Stomach (tissue), 9 donors: Measurements from ENCODE around the gene CCDC167. TPM values are rescaled to one million over a fixed set of nuclear protein-coding genes. Genes with fewer than 3 reads are reported as not detected.
A peak's percentile ranks its signal among the peaks of the same experiment; 100 is the strongest.

Experiments used
- DNase-seq, 2 donors: peaks; one replicate each; pipeline versions ENCODE4 v3.0.0 to v3.0.0-alpha.2; 2013 to 2019
- H3K27ac ChIP-seq, 5 donors: fragments of 200-600 bp in 4 of 5; sonication (generic) in 4 of 5; one replicate each; pipeline ENCODE4 v1.5.1; 2013 to 2019; ENCODE audit warnings: mild to moderate bottlenecking in 1 of 5, moderate library complexity in 1 of 5
- H3K27me3 ChIP-seq, 3 donors: fragments of 200-600 bp; sonication (generic); one replicate each; pipeline ENCODE4 v1.5.1; 2017 to 2019; ENCODE audit warnings: mixed run types in 1 of 3
- H3K36me3 ChIP-seq, 4 donors: fragments of 200-600 bp; sonication (generic); 1 replicate in 3 of 4; 2 replicates in 1 of 4; pipeline ENCODE4 v1.5.1; 2016 to 2019
- H3K4me1 ChIP-seq, 4 donors: fragments of 200-600 bp; sonication (generic); one replicate each; pipeline ENCODE4 v1.5.1; 2016 to 2019
- H3K4me3 ChIP-seq, 4 donors: fragments of 200-600 bp; sonication (generic) in 3 of 4; one replicate each; pipeline ENCODE4 v1.5.1; 2016 to 2019; ENCODE audit warnings: mild to moderate bottlenecking in 1 of 4
- H3K9me3 ChIP-seq, 4 donors: fragments of 200-600 bp; sonication (generic); one replicate each; pipeline ENCODE4 v1.5.1; 2016 to 2019
- EP300 ChIP-seq: sonication (generic); formaldehyde crosslinking; IDR thresholded peaks from one replicate; pipeline ENCODE4 v1.6.1; 2017; ENCODE audit warnings: antibody characterized with exemption
- POLR2A ChIP-seq, 4 donors: fragments of 450-650 bp; IDR thresholded peaks; one replicate each; pipeline ENCODE4 v1.6.1; 2016; ENCODE audit warnings: antibody characterized with exemption in 4 of 4, control low read depth in 2 of 4, mild to moderate bottlenecking in 1 of 4, moderate library complexity in 1 of 4
- POLR2AphosphoS5 ChIP-seq, 3 donors: sonication (generic); formaldehyde crosslinking; IDR thresholded peaks; one replicate each; pipeline ENCODE4 v1.6.1; 2016; ENCODE audit warnings: antibody characterized with exemption in 3 of 3
- WGBS, 5 donors: extraction: QIAGEN DNeasy Blood & Tissue Kit in 3 of 5; methylation state at CpG; one replicate each; pipeline versions ENCODE4 v1.1.5 to v1.1.7; 2013 to 2018; 5-methylcytosine and 5-hydroxymethylcytosine counted together
- intact Hi-C: fragments of 100-400 bp; cut with DNase I; formaldehyde crosslinking; loops from one replicate; pipeline ENCODE4 v1.15.1; 2023; ENCODE audit warnings: low total_unique reads
- polyA plus RNA-seq, 3 donors: library from polyadenylated mRNA; stranded (reverse); fragments of 200-250 nt; gene quantifications; one replicate each; pipeline ENCODE4 v1.2.3, GENCODE V29; 2013
- total RNA-seq, 5 donors: library from RNA; depleted of rRNA; stranded (reverse); fragments of >200 nt; gene quantifications; one replicate each; pipeline versions ENCODE4 v1.1.0 to v1.2.3, GENCODE V29; 2014 to 2016
- TF ChIP-seq, protein P1 (sequence below), 7 experiments: fragments of 450-650 bp in 4 of 7; fragments of 200-600 bp in 3 of 7; sonication (generic) in 3 of 7; IDR thresholded peaks; one replicate each; pipeline ENCODE4 v1.5.1; 2016 to 2019; ENCODE audit warnings: antibody characterized with exemption in 7 of 7, control low read depth in 2 of 7, mild to moderate bottlenecking in 1 of 7
- donor health status: healthy with polysubstance abuse.
- donor health status: Bipolar disorder and iron deficiency.
- donor health status: healthy.

CCDC167 gene
- total and polyA plus RNA-seq, 8 donors: 4.2 to 47.8 (median 42.5) TPM; not detected in 1

DNA sequence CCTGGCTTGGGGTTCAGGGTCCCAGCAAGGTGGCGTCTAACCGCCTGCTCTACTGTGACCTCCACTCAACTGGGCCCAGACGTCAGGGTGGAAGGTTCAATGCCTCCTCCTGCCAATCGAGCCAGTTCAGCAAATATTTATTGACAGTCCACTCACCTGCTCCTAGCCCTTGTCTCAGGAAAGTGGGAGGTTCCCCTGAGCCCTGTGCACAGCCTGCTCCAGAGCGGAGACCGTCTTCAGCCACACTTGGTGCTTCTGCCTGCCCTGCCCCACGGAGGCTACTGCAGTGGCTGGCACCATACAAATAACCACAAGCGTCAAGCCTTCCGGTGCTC is 6.1 kb downstream of the CCDC167 start:
- intact Hi-C loops: no loop called here
- no peak for DNase-seq
- H3K4me3 ChIP-seq: no peak overlapping the region
- H3K9me3 ChIP-seq: no peaks in the 10 kb centered on the region
- H3K27ac ChIP-seq: no peak overlapping the region
- WGBS, 5 donors: 59 to 80% (median 72%) methylated on average over 5 to 9 of the region's 9 CpGs
- H3K4me1 ChIP-seq: peaks cover 3 to 47% (median 15%) of the 10 kb centered on the region in 4 donors
- TF ChIP-seq EP300 (no peak), POLR2A (IDR thresholded peaks at IDR 0.05) (no peak), POLR2AphosphoS5 (IDR thresholded peaks at IDR 0.05) (no peak)
- TF ChIP-seq, protein P1, sequence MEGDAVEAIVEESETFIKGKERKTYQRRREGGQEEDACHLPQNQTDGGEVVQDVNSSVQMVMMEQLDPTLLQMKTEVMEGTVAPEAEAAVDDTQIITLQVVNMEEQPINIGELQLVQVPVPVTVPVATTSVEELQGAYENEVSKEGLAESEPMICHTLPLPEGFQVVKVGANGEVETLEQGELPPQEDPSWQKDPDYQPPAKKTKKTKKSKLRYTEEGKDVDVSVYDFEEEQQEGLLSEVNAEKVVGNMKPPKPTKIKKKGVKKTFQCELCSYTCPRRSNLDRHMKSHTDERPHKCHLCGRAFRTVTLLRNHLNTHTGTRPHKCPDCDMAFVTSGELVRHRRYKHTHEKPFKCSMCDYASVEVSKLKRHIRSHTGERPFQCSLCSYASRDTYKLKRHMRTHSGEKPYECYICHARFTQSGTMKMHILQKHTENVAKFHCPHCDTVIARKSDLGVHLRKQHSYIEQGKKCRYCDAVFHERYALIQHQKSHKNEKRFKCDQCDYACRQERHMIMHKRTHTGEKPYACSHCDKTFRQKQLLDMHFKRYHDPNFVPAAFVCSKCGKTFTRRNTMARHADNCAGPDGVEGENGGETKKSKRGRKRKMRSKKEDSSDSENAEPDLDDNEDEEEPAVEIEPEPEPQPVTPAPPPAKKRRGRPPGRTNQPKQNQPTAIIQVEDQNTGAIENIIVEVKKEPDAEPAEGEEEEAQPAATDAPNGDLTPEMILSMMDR (IDR thresholded peaks at IDR 0.05): no peak
- H3K36me3 ChIP-seq: no peaks in the 10 kb centered on the region
- H3K27me3 ChIP-seq: no peaks in the 10 kb centered on the region

DNA sequence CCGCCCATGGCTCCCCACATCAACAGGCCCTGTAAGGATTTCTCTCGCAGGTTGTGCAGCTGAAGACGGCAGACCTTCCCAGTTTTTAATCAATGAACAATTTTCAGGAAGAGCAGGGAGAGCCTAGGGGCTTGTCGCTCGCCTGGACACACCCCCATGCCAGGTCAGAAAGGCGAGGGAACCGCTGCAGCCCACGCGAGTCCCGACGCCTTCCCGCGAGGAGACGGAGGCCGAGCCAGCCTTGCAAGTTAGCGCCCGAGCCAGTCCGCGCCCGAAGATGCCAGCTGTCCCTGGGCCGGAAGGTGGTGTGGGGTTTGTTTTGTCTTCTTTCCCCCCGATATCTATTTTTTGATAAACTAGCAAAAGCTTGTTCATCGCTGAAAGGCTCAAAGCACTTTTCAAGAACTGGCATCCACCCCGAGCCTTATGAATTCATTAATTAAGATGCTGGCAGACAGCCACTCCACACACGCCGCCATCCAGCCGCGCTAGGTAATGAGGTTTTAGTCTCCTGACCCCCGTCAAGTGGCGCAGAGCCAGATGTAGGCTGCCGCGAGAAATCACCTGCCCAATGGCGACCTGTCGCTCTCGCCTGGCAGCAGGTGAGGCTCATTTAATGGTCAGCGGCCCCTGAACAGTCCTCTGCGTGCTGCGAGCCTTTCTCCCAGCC is 6.6 kb downstream of the CCDC167 start:
- DNase-seq: peak; percentile 42 to 56
- no peaks in the 10 kb centered on the region for H3K9me3 ChIP-seq
- WGBS, 5 donors: 58 to 81% (median 74%) methylated on average over 36 to 38 of the region's 38 CpGs
- peaks cover 0 to 3% (median 1%) of the 10 kb centered on the region in 4 donors for H3K36me3 ChIP-seq
- H3K4me1 ChIP-seq: peaks cover 2 to 44% (median 12%) of the 10 kb centered on the region in 4 donors
- H3K27me3 ChIP-seq: no peaks in the 10 kb centered on the region
- H3K4me3 ChIP-seq: no peak overlapping the region
- intact Hi-C loops: no loop called here
- H3K27ac ChIP-seq: no peak overlapping the region
- TF ChIP-seq POLR2A (IDR thresholded peaks at IDR 0.05): no peak
- TF ChIP-seq, protein P1 (IDR thresholded peaks at IDR 0.05): no peak
- TF ChIP-seq POLR2AphosphoS5 (IDR thresholded peaks at IDR 0.05): no peak
- no peak for TF ChIP-seq EP300

DNA sequence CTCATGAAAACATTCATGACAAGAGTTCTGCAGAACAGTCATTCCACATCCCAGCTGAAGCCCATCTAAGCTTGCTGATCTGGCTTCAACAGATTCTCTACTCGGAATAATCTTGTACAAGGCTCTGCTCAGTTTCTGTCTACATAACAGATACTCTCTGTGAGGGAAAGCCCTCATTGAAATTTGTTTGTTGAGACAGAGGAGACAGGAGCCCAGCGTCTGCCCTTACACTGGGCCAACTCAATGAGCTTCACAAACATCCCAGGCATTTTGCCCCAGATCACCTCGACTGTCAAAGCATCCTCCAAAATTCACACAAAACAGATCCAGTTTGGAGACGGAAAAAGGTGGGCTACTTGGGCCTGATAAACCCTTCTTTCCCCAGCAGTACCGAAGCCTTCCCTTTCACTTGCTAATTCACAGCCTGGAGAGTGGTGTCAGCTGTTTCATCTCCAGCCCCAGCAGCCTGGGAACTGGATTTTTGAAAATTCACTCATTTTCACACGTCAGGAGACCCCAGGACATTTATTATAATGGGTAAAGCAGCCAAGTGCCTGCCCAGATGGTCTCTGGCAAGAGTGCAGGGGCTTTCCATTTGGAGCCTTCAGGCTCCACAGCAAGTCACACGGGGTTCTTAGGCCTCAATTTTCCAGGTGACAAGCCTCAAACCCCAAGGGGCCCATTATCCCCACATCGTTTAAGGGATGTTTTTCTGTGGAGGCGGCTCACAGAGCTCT is 7.3 kb downstream of the CCDC167 start:
- TF ChIP-seq POLR2A (IDR thresholded peaks at IDR 0.05): no peak
- no peak for TF ChIP-seq EP300
- TF ChIP-seq, protein P1 (IDR thresholded peaks at IDR 0.05): no peak
- TF ChIP-seq POLR2AphosphoS5 (IDR thresholded peaks at IDR 0.05): no peak
- Histone ChIP-seq H3K9me3 (no peaks in the 10 kb centered on the region), H3K36me3 (peaks cover 0 to 7% (median 3%) of the 10 kb centered on the region in 4 donors), H3K27me3 (no peaks in the 10 kb centered on the region), H3K4me3 (no peak overlapping the region), H3K27ac (no peak overlapping the region), H3K4me1 (peaks cover 4 to 44% (median 12%) of the 10 kb centered on the region in 4 donors)
- intact Hi-C loops: no loop called here
- no peak for DNase-seq
- WGBS, 5 donors: 53 to 68% (median 56%) methylated on average over 9 of the region's 9 CpGs

DNA sequence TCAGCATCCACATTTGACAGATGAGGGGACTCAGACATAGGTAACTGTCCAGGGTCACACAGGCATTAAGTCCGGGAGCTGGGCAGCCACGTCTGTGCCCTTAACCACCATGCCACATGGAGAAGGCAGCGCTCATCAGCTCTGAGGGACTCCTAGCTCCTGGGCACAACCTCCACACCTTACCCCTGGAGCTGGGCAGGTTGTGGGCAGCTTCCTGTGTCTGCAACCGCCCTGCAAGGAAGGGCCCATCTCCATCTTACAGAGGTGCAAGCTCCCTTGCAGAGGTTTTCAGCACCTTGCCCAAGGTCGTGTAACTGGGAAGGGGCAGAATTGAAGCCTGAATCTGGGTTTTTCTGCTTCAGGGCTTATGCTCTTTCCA is 7.9 kb downstream of the CCDC167 start:
- TF ChIP-seq POLR2AphosphoS5 (IDR thresholded peaks at IDR 0.05): no peak
- no peak for TF ChIP-seq EP300
- TF ChIP-seq, protein P1 (IDR thresholded peaks at IDR 0.05): no peak
- TF ChIP-seq POLR2A (IDR thresholded peaks at IDR 0.05): no peak
- no peak for DNase-seq
- intact Hi-C loops: no loop called here
- H3K4me1 ChIP-seq: peaks cover 4 to 44% (median 12%) of the 10 kb centered on the region in 4 donors
- H3K36me3 ChIP-seq: peaks cover 0 to 7% (median 5%) of the 10 kb centered on the region in 4 donors
- no peak overlapping the region for H3K4me3 ChIP-seq
- 65 to 83% (median 73%) methylated on average over 5 of the region's 5 CpGs for WGBS, 5 donors
- H3K9me3 ChIP-seq: no peaks in the 10 kb centered on the region
- H3K27me3 ChIP-seq: no peaks in the 10 kb centered on the region
- no peak overlapping the region for H3K27ac ChIP-seq
